ENCODE measurements around the gene PTPRD. TPM values are rescaled to one million over a fixed set of nuclear protein-coding genes. Genes with fewer than 3 reads are reported as not detected.
A peak's percentile ranks its signal among the peaks of the same experiment; 100 is the strongest.

The PTPRD gene
- total and polyA plus RNA-seq, 2 of the 4 experiments (the other 2 are of a cell fraction), result 0.07 to 0.18 TPM

DNA sequence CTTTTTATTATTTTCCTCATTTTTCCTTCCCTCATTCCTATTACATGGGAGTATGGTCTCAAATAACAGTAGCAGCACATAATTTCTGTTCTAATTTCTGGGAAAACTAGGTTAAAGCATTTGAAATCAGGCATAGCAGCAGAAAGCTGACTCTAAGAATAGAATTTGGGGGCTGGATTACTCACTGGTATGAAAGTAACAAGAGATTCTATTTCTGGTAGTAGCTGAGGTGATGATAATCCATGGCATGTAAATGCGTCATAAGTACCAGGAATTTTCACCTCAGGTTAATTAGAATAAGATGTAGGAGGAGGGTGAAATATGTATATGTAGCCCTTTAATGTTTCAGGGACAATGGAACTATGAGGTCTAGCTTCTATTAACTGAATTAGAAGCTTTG, 662.0 kb downstream of the PTPRD start:
- in situ Hi-C loops (cut with MboI; ENCODE audit: low sequenced_read_pairs), result no loop called here
- peak; percentile 20 for DNase-seq
- CTCF ChIA-PET, result interaction anchor here (1.4 kb wide), 1 partner anchor 8 kb away, joined by 8 read pairs; no protein-coding TSS in a partner anchor

More for the DNA sequence above, 662.0 kb downstream of the PTPRD start:
- Histone ChIP-seq H3K9me1 (ENCODE audit: insufficient read depth, low read length) (no peaks in the 10 kb centered on the region), H3K23ac (ENCODE audit: low read depth, low read length) (no peak overlapping the region), H2BK20ac (ENCODE audit: low read depth, low read length) (no peak overlapping the region), H3K14ac (replicated peaks; ENCODE audit: low read depth, low read length) (no peak overlapping the region), H3K27me3 (ENCODE audit: control insufficient read depth, insufficient read depth, low read length) (no peaks in the 10 kb centered on the region), H2BK5ac (ENCODE audit: low read depth, low read length, poor library complexity, severe bottlenecking) (no peak overlapping the region), H2AFZ (replicated peaks; ENCODE audit: low read length, poor library complexity) (no peak overlapping the region), H2AK9ac (replicated peaks; ENCODE audit: low read depth, low read length, poor library complexity) (no peak overlapping the region), H3K4me2 (ENCODE audit: low read depth, low read length) (no peak overlapping the region), H4K8ac (ENCODE audit: low read depth in 2 of 2, low read length in 2 of 2) (no peak overlapping the region), H2AK5ac (ENCODE audit: low read depth, low read length) (no peak overlapping the region), H4K20me1 (ENCODE audit: insufficient read depth, low read length) (no peaks in the 10 kb centered on the region), H3K27ac (ENCODE audit: insufficient read depth, low read length) (no peak overlapping the region), H3K56ac (ENCODE audit: extremely low read depth, insufficient read depth, low read length) (no peak overlapping the region), H3K79me1 (ENCODE audit: low read depth in 1 of 2, low read length in 2 of 2) (no peaks in the 10 kb centered on the region), H3K9ac (ENCODE audit: low read depth, low read length) (no peak overlapping the region), H4K91ac (ENCODE audit: insufficient read depth, low read depth, low read length) (no peak overlapping the region), H3K9me3 (ENCODE audit: control insufficient read depth, insufficient read depth, low read length) (no peaks in the 10 kb centered on the region), H2BK120ac (ENCODE audit: low read depth, low read length) (no peak overlapping the region), H3K4me1 (ENCODE audit: control insufficient read depth, insufficient read depth, low read length) (no peaks in the 10 kb centered on the region), H2BK15ac (ENCODE audit: low read depth, low read length) (no peak overlapping the region), H3K18ac (ENCODE audit: low read depth, low read length) (no peak overlapping the region), H3K4me3 (ENCODE audit: insufficient read depth, low read depth, low read length) (no peak overlapping the region), H3K4ac (ENCODE audit: low read depth, low read length) (no peak overlapping the region), H3K36me3 (ENCODE audit: control insufficient read depth, insufficient read depth, low read length) (no peaks in the 10 kb centered on the region), H4K5ac (ENCODE audit: low read depth, low read length) (no peak overlapping the region)
- no TSS peak for BruUV-seq (replicated peaks)
- TF ChIP-seq, protein P1, sequence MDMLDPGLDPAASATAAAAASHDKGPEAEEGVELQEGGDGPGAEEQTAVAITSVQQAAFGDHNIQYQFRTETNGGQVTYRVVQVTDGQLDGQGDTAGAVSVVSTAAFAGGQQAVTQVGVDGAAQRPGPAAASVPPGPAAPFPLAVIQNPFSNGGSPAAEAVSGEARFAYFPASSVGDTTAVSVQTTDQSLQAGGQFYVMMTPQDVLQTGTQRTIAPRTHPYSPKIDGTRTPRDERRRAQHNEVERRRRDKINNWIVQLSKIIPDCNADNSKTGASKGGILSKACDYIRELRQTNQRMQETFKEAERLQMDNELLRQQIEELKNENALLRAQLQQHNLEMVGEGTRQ (IDR thresholded peaks at IDR 0.05; ENCODE audit: low read depth, low read length), result no peak
- TF ChIP-seq MXI1 (IDR thresholded peaks at IDR 0.05; ENCODE audit: borderline replicate concordance, low read depth, low read length) (no peak), CTCF (conservative IDR thresholded peaks at IDR 0.05; ENCODE audit: low read depth, low read length) (no peak), MAFK (IDR thresholded peaks at IDR 0.05; ENCODE audit: low read depth, low read length) (no peak), POLR2A (IDR thresholded peaks at IDR 0.05; ENCODE audit: low read depth, low read length) (no peak), NFE2L2 (IDR thresholded peaks at IDR 0.05; ENCODE audit: low read depth, low read length) (no peak), BHLHE40 (IDR thresholded peaks at IDR 0.05; ENCODE audit: low read depth, low read length) (no peak), RAD21 (IDR thresholded peaks at IDR 0.05; ENCODE audit: low read length) (no peak), RCOR1 (IDR thresholded peaks at IDR 0.05; ENCODE audit: insufficient replicate concordance, low read length) (no peak), SMC3 (IDR thresholded peaks at IDR 0.05; ENCODE audit: low read depth, low read length) (no peak), FOS (IDR thresholded peaks at IDR 0.05; ENCODE audit: low read depth, low read length) (no peak), RFX5 (IDR thresholded peaks at IDR 0.05; ENCODE audit: low read depth, low read length) (no peak), CEBPB (IDR thresholded peaks at IDR 0.05; ENCODE audit: low read depth, low read length) (no peak), MAZ (IDR thresholded peaks at IDR 0.05; ENCODE audit: borderline replicate concordance, low read depth, low read length) (no peak), CHD1 (IDR thresholded peaks at IDR 0.05; ENCODE audit: low read depth, low read length) (no peak)
- TF ChIP-seq, protein P2, sequence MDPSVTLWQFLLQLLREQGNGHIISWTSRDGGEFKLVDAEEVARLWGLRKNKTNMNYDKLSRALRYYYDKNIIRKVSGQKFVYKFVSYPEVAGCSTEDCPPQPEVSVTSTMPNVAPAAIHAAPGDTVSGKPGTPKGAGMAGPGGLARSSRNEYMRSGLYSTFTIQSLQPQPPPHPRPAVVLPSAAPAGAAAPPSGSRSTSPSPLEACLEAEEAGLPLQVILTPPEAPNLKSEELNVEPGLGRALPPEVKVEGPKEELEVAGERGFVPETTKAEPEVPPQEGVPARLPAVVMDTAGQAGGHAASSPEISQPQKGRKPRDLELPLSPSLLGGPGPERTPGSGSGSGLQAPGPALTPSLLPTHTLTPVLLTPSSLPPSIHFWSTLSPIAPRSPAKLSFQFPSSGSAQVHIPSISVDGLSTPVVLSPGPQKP (IDR thresholded peaks at IDR 0.05; ENCODE audit: borderline replicate concordance, low read depth, low read length), result no peak
- no peak for ATAC-seq (ENCODE audit: low read depth)
- no CpG with 5 or more reads among the region's 1 CpG for WGBS, 2 experiments (ENCODE audit: extremely low coverage in 2 of 2, insufficient read length in 1 of 2)
- dilution Hi-C loops (cut with HindIII; ENCODE audit: low sequenced_read_pairs, unreplicated experiment), result no loop called here
- intact Hi-C loops (cut with micrococcal nuclease), result no loop called here
- POLR2A ChIA-PET (ENCODE audit: unreplicated experiment), result no interaction called here
